GM08714 (cell line): Measurements from ENCODE around the gene AIP.

ENCODE experiments used
- H3K4me3 ChIP-seq: fragments of 200-500 bp; sonication (Bioruptor generic); 2 replicates; pipeline ENCODE4 v1.5.1; 2014; ENCODE audit warnings: mild to moderate bottlenecking, low read length, inconsistent platforms
- ZNF274 ChIP-seq: IDR thresholded peaks from 2 replicates; pipeline ENCODE4 v1.6.1; 2012; ENCODE audit warnings: mild to moderate bottlenecking, low read depth, low read length

AIP gene

GRCh38 chr11:67489885-67490726 lies 7.3 kb downstream of the AIP start:
- no peak for TF ChIP-seq ZNF274
- H3K4me3 ChIP-seq, result no peak overlapping the region

DNA sequence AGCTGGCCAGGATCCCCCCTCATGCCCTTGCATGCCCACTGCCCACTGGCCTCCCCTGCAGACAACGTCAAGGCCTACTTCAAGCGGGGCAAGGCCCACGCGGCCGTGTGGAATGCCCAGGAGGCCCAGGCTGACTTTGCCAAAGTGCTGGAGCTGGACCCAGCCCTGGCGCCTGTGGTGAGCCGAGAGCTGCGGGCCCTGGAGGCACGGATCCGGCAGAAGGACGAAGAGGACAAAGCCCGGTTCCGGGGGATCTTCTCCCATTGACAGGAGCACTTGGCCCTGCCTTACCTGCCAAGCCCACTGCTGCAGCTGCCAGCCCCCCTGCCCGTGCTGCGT lies 7.9 kb downstream of the AIP start:
- no peak for TF ChIP-seq ZNF274
- H3K4me3 ChIP-seq, result no peak overlapping the region

- no peak overlapping the region for H3K4me3 ChIP-seq
- no peak for TF ChIP-seq ZNF274
Measured at GRCh38 chr11:67491276-67492068, 8.6 kb downstream of the AIP start.

DNA sequence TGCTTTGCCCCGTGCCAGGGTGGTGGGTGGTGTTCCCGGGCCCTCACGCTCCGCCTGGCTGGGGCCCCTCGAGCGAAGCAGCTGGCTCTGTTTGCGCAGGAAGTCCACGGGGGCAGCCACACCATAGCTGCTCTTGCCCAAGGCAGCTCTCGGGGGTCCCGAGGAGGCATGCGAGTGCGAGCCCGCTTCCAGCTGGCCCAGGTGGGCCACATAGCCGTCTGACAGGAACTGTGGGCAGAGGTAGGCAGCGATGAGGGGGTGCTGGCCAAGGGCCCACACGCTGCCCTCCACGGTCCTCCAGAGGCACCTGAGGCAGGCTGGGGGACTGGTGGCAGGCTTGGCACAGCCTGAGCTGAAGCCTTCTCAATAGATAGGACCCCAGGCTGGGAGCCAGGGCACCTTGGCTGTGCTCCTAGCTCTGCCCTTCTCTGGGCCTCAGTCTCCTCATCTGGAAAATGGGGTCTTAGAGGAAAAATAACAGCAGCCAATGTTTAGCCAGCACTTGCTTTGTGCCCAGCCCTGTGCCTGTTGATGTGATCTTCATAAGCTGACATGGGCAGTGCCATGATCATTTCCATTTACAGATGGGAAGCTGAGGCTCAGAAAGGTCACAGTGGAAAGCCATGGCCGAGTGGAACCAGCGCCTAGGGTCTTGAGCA lies 9.4 kb downstream of the AIP start:
- no peak for TF ChIP-seq ZNF274
- no peak overlapping the region for H3K4me3 ChIP-seq

DNA sequence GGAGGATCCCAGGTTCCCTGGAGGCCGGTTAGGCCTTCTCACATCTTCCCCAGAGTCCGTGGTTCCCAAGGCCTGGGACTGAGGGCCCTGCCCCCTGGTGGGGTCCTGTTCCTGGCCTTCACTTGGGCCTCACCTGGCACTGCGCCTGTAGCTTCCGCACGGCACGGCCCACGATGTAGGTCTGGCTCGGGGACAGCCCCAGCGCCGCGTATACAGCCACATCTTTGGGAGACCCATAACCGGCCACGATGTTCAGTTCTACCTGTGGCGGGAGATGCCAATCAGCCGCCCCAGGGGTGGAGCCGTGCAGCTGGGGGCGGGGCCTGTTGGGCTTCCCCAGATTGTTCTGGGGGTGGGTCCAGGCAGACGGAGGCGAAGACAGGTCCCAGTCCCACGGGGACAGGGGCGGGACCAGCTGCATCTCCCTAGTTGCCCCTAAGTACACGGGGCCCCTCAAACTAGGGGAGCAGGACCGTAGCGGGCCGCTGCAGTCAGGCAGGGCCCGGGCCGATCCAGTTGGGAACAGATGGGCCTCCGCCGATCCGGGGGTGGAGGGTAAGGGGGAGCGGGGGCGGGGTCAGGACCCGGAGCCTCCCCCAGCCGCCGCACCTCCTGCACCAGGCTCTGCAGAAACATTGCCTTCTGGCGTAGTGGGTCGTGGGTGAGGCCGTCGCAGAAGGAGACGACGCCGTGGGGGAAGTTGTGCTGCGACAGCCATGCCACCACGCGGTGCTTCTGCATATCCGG lies 10.1 kb downstream of the AIP start:
- TF ChIP-seq ZNF274, result no peak
- H3K4me3 ChIP-seq, result no peak overlapping the region

DNA sequence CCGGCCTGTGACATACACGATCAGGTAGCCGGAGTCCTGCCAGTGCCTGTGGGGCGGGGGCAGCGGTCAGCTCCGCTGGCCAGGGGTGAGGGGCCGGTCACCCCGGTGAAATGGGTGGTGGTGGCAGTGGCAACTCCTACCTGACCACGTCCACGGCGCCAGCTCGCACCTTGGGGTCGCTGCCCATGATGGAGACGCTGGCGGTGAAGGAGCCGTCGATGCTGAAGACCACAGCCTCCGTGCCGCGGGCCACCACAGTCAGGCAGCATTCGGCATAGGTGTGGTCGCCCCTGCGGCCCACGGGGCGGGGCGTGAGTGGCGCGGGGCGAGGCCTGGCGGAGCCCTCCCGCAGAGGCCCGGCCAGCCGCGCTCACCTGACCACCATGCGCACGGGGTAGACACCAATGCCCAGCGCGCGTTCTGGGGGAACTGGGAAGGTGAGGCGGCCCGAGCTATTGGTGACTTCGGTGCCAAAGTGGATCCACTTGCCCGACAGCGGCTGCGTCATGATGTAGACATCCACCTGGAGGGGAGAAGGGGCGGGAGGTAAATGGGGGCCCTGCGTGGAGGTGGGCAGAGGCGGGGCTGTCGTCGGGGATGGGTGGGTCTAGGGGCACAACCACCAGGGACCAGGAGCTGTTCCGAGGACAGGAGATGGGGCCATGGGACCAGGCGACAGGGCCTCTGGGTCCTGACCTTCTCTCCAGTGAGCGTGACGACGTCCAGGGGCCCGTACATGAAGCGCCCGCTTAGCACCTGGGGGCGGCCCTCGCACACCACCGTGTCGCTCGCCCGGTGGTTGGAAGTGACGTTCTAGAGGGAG lies 10.9 kb downstream of the AIP start:
- no peak for TF ChIP-seq ZNF274
- no peak overlapping the region for H3K4me3 ChIP-seq

GRCh38 chr11:67494371-67495233 lies 11.8 kb downstream of the AIP start:
- no peak overlapping the region for H3K4me3 ChIP-seq
- no peak for TF ChIP-seq ZNF274

- no peak for TF ChIP-seq ZNF274
- no peak overlapping the region for H3K4me3 ChIP-seq
Measured at GRCh38 chr11:67495234-67496005, 12.6 kb downstream of the AIP start.

GRCh38 chr11:67496113-67496512 lies 13.3 kb downstream of the AIP start:
- H3K4me3 ChIP-seq, result no peak overlapping the region
- no peak for TF ChIP-seq ZNF274

GRCh38 chr11:67497656-67498291 lies 14.9 kb downstream of the AIP start:
- no peak overlapping the region for H3K4me3 ChIP-seq
- no peak for TF ChIP-seq ZNF274

GRCh38 chr11:67498544-67498972 lies 15.7 kb downstream of the AIP start:
- H3K4me3 ChIP-seq, result no peak overlapping the region
- no peak for TF ChIP-seq ZNF274
